Dermis blood vessel endothelial cell (primary cell): Measurements from ENCODE around the gene GRM4. TPM values are rescaled to one million over a fixed set of nuclear protein-coding genes. Genes with fewer than 3 reads are reported as not detected.
A peak's percentile ranks its signal among the peaks of the same experiment; 100 is the strongest.

ENCODE experiments used
- DNase-seq: peaks from one replicate; pipeline ENCODE4 v3.0.0; 2010
- total RNA-seq: library from RNA; depleted of rRNA; stranded (reverse); fragments of >200 nt; gene quantifications from 2 replicates; pipeline ENCODE4 v1.2.3, GENCODE V29; 2014

GRM4 gene
- total RNA-seq, 1 donor from 2014 or later: not detected

DNA sequence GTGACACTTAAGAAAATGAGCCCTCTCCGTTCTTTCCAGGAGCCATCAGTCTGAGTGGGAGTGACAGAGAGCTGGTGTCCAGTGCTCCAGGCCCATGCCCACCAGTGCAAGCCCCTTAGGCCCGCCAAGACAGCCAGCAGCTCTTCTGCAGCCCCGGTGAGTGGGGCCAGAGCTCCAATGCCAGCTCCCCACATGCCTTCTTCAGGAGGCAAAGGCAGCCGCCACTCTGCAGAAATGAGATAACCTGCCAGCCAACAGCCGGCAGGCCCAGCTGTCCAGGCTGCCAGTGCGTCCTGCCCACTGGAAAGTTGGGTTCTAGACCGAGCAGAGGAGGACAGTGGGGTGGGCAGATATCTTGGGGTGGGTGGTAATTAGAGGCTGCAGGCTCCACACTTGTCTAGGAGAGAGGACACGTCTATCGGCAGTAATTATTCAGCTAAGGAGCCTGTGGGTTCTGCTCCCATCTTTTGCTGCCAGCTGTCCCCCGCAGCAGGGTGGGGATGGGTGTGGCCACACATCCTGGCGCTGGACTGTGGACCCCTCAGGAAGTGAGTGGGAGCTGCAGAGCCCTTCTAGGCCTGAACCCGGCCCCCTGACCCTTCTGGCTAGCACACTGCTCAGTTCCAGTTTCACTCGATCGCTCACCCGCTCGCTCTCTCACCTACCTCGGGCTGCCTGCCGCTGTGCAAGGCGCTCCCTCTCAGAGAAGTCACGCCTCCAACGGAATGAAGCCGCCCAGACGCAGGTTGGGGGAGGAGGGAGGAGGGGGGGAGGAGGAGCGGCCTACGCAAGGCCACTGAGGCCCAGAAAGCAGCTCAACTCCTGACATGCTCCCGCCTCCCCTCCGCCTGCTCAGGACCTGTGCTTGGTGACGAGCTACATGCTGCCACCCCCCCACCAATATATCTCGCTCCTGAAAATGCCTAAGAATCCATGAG is 3.6 kb downstream of the GRM4 start:
- DNase-seq: no peak

DNA sequence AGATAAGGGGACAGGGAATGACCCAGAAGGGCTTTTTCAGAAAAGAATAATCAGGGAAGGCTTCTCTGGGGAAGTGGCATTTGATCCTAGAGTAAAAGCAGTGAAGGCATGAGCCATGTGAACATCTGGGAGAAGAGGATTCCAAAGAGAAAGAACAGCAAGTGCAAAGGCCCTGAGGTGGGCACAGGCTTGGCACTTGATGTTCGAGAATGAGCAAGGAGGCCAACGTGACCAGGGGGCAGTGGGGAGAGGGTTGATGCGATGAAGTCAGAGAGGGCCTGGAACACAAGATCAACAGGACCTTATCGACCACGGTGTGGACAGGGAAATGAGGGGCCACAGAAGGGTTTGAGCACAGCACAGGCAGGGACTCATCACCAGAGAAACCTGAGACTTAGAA is 5.8 kb downstream of the GRM4 start:
- no peak for DNase-seq

DNA sequence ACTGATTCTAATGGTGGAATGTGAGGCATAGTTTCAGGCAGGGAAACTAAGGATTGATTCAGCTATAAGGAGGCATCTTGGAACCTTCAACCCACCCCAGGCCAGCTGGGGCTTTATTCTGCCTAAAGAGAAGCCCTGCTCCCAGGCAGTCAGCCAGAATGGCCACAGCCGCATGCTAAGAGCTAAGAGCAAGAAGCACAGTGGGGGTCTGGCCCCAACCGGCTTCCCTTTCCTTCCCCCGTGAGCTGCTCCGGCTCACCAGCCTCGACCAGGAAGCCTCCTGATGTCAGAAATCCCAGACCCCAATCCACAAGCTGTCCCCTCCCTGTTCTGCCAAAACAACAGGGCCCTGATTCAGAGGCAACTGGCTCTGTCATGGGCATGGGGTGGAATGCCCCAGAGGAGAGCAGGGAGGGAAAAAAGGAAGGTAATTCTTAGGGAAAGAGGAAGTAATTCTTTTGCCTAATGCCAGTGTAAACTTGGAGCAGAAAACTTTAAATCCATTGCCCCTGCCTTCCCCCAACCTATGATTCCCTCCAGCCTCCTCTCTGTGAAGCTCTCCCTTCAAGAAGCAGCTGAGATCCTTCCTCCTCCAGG is 6.9 kb downstream of the GRM4 start:
- DNase-seq: no peak

DNA sequence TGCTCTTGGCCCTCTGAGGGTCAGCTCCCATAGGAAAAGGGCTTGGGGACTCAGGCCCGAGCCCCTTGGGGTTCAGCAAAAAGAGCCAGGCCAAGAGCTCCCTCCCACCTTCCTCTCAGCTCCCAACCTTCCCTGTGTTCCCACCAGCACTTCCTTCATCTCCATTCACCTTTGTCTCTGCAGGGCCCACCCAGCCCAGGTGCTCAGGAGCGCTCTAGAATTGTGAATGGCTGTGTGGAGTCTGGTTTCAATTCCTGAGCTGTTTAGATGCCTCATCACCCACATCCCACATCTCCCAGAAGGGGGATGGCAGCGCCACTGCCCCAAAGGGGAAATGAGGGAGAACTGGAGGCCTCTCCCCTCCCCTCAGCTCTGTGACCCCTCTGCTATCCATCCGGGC is 7.7 kb downstream of the GRM4 start:
- no peak for DNase-seq

DNA sequence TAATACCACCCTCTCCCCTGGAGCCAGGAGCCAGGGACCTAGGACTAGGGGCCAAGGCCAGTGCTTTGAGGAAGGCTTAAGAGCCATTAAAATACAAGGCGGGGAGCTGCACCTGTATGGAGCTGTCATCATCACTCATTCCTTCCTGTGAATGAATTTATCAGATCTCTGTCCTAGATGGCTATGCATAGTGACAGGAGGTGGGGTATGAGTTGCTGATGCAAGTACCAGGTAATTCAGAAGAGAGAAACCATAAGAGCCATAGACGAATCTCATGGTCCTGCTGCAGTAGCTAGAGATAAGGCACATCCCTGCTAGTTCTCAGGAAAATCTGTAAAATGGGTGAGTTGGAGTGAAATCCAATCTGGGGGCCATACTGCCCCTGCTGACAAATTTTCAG is 10.3 kb downstream of the GRM4 start:
- no peak for DNase-seq

DNA sequence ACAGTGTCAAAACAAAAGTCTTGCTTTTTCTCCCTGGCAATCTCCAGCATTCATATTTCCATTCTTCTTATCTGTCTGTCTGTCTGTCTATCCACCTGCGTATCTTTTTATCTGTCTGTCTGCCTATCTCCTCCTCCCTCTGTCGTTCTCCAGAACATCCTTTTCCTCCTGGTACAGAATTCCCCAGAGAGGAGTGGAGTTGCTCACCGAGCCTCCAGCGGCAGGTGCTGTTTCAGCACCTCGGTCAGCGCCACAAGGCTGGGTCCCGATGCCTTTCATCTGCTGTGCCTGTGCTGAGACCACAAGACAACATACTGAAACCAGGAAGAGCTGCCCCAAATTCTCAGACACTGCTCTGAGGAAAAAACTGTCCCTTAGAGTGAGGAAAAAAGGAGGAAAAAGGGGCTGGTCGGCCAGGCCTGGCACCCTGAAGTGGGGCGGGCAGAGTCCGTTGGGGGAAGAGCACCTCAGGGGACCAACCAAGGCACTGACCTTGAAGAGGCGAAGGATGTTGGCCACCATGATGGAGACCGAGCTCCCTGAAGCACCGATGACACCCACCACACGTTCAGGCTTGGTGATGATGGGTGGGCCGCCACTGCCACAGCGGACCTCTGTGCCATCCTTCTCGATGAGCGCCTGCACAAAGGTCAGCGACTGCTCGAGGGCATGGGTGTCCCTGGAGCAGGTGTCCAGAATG is 13.3 kb downstream of the GRM4 start:
- DNase-seq: peak; percentile 53

DNA sequence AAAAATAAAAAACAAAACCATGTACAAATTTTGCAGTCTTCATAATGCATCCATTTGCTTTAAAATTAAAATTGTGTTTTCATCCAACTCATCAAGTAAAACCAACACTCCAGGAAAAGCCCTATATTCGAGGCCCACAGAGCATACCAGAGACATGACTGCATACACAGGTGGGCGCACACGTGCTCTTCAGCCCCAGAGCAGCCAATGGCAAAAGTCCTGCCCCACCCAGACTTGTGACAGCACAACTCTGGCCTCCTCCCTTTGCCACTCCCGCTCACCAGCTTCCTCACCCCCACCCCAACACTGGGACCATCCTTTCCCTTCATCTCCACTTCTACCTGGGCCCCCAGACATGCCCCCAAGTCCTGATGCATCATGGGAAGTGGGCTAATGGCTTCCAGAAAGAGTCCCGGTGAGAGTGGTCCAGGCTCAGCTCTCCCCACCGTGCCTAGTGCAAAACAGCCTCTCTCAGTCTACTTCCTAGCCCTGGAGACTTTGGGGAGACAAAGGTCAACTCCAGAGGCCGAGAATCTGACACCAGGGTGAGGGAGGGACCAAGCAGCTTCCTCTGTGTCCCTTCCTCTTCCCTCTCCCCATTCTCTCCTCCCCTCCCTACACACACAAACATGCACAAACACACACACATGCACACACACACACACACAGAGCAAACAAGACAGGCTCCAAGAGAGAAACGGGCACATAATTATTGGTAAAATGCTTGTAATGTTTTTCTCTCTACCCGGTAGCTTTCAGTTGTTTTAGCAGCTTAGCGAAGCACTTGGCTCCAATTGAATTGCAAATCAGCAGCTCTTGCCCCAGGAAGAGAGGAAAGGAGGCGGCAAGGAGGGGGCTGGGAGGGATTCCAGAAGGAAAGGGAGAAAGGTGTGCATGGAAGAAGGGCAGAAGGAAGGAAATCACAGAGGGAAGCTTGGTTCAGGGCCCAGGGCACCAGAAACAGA is 14.3 kb downstream of the GRM4 start:
- no peak for DNase-seq

DNA sequence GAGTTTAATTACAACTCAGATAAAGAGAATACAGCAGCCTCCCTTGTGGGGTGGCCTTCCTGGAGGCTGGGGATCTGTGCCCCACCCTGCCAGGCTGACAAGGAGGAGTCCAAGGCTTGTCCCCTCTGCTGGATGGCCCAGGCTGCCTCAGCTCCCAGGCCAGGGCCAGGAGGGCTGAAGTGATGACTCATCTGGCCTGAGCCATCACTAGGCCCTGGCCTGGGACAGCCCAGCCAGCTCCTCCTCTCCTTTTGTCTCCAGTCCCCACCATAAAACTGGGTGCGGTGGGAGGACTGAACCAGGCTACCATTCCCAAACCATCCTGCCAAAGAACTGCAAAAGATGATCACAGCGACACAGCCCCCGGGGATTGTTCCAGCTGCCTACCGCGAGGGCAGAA is 15.0 kb downstream of the GRM4 start:
- DNase-seq: no peak

DNA sequence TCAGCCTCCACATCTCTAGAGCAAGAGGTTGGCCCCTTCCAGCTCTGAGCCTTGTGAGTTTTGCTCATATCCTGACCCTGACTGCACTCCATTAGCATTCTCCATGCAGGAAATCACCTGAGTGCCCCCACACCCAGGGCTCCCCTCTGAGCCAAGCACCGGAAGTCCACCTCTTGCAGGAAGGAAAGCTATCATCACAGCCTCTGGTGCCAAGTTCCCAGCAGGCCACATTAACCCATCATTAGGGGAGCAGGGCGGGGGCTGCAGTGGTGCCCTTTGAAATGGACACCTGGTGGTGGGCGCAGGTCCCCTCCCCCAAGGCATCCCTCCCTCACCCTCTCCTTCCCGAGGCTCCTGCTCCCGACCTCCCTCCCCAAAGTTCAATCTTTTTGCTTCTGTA is 16.1 kb downstream of the GRM4 start:
- no peak for DNase-seq

DNA sequence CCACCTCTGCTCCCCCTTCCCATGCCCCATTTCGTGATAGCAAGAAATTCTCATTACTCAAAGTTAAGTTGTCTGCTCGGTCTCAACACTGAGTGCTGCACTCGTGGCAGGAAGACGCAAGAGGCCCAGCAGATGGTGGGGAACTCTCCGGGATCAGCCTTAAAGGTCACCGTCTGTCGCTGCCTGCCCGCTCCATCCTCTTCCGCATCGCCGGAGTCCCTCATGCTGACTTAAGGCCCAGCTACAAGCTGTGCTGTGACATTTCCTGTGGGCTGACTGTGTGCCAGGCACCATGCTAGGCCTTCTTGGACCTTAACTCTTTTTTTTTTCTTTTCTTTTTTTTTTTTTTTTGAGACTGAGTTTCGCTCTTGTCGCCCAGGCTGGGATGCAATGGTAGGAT is 17.8 kb downstream of the GRM4 start:
- DNase-seq: no peak

DNA sequence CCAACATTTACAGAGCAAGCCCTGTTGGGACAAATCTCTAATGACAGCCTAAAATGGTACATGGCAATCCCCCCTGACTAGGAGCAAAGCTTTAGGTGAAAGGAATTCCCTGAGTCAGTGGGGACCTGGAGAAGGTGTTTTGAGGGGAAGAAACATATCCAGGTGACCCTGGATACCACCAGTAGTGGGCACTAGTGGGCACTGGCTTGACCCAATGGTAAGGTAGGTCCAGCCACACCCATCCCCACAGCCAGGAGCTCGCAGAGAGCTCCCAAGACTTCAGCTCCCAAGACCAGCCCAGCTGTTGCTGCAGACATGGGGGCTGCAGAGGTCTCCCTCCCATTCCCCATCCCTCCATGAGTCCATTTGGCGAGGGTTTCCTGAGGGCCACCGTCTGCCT is 19.5 kb downstream of the GRM4 start:
- no peak for DNase-seq

DNA sequence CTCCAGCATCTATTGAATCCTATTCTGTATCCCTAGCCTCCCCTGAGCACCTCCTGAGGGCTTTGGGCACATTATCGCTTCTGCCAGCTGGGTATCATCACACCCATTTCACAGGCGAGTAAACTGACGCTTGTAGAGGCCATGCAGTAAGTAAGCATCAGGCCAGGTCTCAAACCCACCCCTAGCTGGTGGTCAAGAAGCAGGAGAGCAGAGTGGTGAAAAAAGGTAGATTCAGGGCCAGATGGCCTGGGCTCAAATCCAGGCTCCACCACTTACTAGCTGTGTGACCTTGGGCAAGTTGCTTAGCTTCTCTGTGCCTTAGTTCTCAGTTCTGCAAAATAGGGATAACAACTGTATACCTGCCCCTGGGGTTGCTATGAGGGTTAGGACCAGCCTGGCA is 19.9 kb downstream of the GRM4 start:
- no peak for DNase-seq

DNA sequence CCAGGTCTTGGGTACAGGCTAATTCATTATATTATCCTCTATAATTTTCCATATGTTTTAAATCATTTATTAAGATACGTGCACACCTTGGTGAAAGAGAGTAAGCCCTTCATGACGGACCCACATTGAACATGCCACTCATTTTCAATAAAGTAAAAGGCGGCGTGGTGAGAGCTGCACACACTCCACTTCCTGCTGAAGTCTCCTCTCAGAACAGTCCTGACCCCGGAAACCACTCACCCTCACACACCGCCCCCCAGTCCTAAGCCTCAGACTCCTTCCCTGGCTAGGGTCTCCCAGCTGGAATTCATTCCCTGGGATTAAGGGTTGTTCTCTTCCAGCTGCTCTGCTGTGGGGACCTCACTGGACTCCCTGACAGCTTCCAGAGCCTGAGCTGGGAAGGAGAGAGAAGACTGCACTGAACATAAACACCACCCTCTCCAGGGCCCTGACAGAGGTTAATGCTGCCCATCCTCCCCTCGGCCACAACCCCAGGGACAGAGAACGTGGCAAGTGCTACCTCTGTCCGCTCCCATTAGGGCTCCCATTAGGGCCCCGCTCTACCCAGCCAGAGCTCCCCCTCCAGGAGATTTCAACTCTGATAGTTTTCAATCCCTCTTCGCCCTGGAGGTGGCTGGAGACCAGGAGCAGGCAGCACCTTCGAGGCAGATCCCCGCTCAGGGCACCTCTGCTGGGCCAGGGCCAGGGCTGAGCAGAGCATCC is 24.8 kb downstream of the GRM4 start:
- no peak for DNase-seq

DNA sequence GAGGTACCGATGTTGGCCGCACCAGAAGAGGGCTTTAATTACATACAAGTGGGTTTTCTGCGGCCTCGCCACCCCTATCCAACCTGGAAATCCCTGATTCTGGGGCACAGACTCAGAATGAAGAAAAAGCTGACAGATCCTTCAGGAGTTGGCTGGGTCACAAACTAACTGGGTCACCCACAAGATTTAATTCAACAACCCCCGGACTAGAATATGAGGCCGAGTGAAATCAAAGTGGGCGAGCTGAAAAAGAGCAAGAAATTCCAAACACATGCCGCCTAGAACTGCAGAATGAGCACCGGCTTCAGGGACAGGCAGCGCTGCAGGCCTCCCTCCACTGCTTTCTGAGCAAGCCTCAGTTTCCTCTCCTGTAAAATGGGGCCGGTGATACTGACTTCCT is 30.0 kb downstream of the GRM4 start:
- DNase-seq: no peak

DNA sequence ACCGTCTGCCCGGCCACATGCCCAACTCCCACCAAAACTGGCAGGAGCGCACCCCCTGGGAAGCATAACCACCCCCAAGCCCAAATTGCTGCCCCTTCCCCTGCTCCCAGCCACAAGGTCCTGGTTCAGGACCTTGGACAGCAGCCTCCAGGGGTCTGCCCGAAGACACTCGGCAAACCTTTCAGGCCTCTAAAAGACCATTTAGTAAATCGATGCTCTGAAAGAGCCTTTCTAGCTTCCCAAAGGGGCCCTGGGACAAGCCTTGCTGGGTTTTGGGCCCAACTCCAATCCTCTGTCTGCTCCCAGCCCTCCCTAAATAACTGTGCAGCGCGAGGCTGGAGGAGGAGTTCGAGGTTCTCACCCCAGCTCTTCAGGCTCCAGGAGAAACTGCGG is 30.5 kb downstream of the GRM4 start:
- DNase-seq: peak; percentile 39

DNA sequence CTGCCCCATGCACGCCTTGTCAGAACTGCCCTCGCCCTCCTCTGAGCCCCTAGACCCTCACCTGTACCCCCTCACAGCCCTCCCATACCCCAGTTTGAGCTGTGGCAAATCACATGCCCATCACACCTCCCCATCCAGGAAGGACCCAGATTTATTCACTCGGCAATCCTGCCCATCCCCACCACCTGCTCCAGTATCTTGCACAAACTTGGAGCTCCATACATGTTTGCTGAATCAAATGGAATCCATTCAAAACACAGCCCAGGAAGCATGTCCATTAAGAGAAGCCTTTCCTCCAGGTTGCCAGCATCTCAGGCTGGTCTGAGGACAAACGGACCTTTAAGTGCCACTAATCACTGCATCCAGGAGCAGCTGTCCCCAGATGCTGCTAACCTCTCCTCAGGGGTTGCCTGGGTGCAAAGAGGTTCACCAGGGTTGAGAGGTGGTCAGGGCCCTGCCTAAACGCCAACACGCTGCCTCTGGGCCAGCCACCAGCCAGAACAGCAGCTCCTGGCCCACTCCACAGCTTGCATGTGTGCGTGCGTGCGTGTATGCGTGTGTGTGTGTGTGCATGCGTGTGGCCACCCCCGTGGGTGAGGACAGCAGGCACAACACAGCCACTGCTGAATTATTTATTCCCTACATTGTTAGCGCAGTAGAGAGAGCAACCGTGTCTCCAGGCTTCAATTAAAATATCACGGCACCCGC is 31.0 kb downstream of the GRM4 start:
- no peak for DNase-seq

DNA sequence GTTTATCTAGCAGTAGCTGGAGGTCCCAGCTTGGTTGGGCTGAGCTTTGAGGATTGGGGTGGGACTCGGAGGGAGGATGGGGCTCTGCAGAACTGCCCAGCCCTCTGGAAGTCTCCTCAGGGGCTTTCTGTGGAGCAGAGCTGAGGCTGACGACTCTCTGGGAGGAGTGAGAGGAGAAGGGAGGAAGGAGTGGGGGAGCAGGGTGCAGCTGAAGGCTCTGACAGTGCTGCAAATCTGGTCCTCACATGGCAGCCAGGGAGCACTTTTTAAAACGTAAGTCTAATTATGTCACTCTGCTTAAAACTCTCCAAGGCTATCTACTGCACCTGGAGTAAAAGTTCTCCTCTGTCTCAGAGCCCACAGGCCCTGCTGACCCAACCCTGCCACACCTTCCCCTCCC is 32.4 kb downstream of the GRM4 start:
- DNase-seq: no peak

DNA sequence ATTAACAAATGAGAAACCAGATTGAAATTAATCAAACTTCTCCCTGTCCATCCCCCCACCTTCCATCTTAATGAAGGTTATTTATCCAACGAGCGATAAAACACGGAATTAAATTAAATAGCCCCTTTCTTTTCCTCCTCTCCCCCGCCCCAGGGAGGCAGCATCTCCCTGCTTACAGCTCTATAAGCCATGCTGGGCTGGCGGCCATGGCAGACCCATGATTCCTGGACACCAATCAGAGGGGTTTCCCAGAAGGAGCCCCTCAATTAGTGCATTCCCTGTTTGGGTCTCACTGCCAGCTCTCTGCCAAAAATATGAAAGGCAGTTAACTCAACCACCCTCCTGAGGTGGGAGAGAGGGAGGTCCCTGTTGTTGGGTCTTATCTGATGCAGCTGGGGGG is 33.8 kb downstream of the GRM4 start:
- DNase-seq: no peak

DNA sequence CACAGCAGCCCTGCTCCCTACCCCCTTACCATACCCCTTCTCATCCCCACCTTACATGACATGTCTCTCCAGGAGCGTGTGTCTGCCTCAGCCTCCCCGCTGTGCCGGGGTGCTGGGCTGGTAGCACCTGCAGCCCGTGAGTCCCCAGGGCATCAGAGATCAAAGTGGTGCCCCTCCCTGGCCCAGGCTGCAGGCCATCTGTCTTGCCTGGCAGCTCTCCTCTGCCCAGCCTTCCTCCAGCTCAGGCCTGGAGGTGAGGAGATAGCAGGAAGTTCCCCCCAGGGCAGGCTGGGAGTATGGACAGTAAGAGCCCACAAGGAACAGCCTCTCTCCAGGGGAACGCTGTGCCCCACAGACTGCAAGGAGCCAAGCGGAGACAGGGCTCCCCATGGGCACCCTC is 35.3 kb downstream of the GRM4 start:
- no peak for DNase-seq

DNA sequence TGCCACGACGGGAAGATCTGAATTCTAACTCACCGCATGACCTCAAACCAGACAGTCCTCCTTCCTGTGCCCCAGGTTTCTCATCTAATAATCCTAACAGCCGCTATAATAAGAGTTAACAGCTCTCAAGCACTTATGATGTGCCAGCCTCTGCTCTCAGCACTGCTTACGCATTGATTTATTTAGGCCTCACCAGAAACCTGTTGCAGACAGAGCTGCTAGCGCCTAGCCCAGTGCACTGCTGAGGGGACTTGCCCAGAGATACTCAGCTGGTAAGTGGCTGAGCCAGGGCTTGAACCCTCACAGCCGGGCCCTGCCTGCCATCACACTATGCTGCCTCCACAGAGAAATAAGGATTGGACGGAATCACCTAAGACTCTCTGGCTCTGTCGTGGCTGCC is 37.7 kb downstream of the GRM4 start:
- DNase-seq: no peak

DNA sequence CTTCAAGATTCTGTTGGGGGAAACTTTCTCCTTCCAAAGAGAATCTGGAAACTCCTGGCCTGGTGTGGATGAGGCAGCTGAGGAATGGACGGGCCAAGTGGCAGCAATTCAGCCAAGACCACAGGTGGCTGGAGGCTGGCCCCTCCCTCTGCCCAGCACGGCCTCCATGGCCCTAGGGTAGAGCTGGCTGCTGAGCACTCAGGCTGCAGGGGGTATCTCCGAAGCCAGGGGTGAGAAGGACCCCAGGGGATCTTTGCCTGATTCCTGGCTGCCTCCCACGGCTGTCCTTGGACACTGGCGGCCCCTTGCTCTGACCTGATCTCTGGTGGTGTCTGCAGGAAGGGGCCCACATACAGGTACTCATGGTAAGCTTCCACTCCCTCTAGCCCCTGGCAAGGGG is 39.0 kb downstream of the GRM4 start:
- no peak for DNase-seq
